IMR-90 (cell line): ENCODE data around the gene TTYH3. TPM values are rescaled to one million over a fixed set of nuclear protein-coding genes. Genes with fewer than 3 reads are reported as not detected.

Experiments
- ATAC-seq: fragments of 200-7000 bp; cut with Tn5 transposase; 2 replicates; pipeline ENCODE4 v1.9.1; 2020; ENCODE audit warnings: low read depth, mild to moderate bottlenecking, moderate library complexity
- BruUV-seq: library from RNA; stranded (reverse); fragments of 400-500 nt; replicated peaks from 2 replicates; lab custom pipeline; 2021; lab: Mats Ljungman, UMichigan
- CTCF ChIA-PET: fragments of 300-600 bp; formaldehyde crosslinking; extraction: SDS; loops from one replicate; lab custom pipeline; 2021; ENCODE audit warnings: antibody characterized with exemption; lab: Yijun Ruan, JAX
- POLR2A ChIA-PET: fragments of 300-600 bp; sonication (Branson Sonifier 250); formaldehyde crosslinking; loops from one replicate; lab custom pipeline; 2022; ENCODE audit warnings: antibody characterized with exemption; ENCODE audit not compliant: unreplicated experiment; lab: Charles Lee
- DNase-seq: peaks from one replicate; pipeline ENCODE4 v3.0.0; 2013
- H2AFZ ChIP-seq: replicated peaks from 2 replicates; pipeline ENCODE3; 2013; ENCODE audit warnings: low read length, mild to moderate bottlenecking; ENCODE audit not compliant: poor library complexity
- H2AK5ac ChIP-seq: 2 replicates; pipeline ENCODE4 v1.6.1; 2013; ENCODE audit warnings: low read depth, low read length, inconsistent platforms
- H2AK9ac ChIP-seq: replicated peaks from 2 replicates; pipeline ENCODE3; 2013; ENCODE audit warnings: mild to moderate bottlenecking, low read depth, low read length, moderate library complexity; ENCODE audit not compliant: poor library complexity
- H2BK120ac ChIP-seq: 2 replicates; pipeline ENCODE4 v1.6.1; 2013; ENCODE audit warnings: low read depth, low read length, inconsistent platforms
- H2BK15ac ChIP-seq: 3 replicates; pipeline ENCODE4 v1.6.1; 2013; ENCODE audit warnings: low read depth, low read length, inconsistent platforms
- H2BK20ac ChIP-seq: 2 replicates; pipeline ENCODE4 v1.6.1; 2013; ENCODE audit warnings: low read depth, mild to moderate bottlenecking, inconsistent platforms, low read length, moderate library complexity
- H2BK5ac ChIP-seq: 2 replicates; pipeline ENCODE4 v1.6.1; 2013; ENCODE audit warnings: mild to moderate bottlenecking, low read depth, low read length, inconsistent platforms; ENCODE audit not compliant: poor library complexity, severe bottlenecking
- H3K14ac ChIP-seq: replicated peaks from 2 replicates; pipeline ENCODE4 v1.6.1; 2013; ENCODE audit warnings: low read depth, low read length, inconsistent platforms
- H3K18ac ChIP-seq: 2 replicates; pipeline ENCODE4 v1.6.1; 2013; ENCODE audit warnings: low read depth, low read length, control low read depth
- H3K23ac ChIP-seq: 2 replicates; pipeline ENCODE4 v1.6.1; 2013; ENCODE audit warnings: low read depth, low read length, inconsistent platforms
- H3K27ac ChIP-seq: 2 replicates; pipeline ENCODE4 v1.5.1; 2013; ENCODE audit warnings: mild to moderate bottlenecking, control low read depth, low read length; ENCODE audit not compliant: insufficient read depth
- H3K27me3 ChIP-seq: 2 replicates; pipeline ENCODE4 v1.6.1; 2013; ENCODE audit warnings: low read length; ENCODE audit not compliant: control insufficient read depth, insufficient read depth
- H3K36me3 ChIP-seq: 2 replicates; pipeline ENCODE4 v1.6.1; 2013; ENCODE audit warnings: low read length, mixed read lengths; ENCODE audit not compliant: control insufficient read depth, insufficient read depth
- H3K4ac ChIP-seq: 2 replicates; pipeline ENCODE4 v1.6.1; 2013; ENCODE audit warnings: low read depth, low read length, inconsistent platforms
- H3K4me1 ChIP-seq: 2 replicates; pipeline ENCODE4 v1.6.1; 2013; ENCODE audit warnings: low read length, mixed read lengths; ENCODE audit not compliant: control insufficient read depth, insufficient read depth
- H3K4me2 ChIP-seq: 2 replicates; pipeline ENCODE4 v1.6.1; 2013; ENCODE audit warnings: low read depth, mild to moderate bottlenecking, control low read depth, low read length, moderate library complexity
- H3K4me3 ChIP-seq: 2 replicates; pipeline ENCODE4 v1.5.1; 2013; ENCODE audit warnings: low read depth, mild to moderate bottlenecking, control low read depth, low read length, moderate library complexity; ENCODE audit not compliant: insufficient read depth
- H3K56ac ChIP-seq: 2 replicates; pipeline ENCODE4 v1.6.1; 2013; ENCODE audit warnings: low read length, inconsistent platforms; ENCODE audit not compliant: insufficient read depth; ENCODE audit errors: extremely low read depth
- H3K79me1 ChIP-seq, 2 experiments: 2 replicates each; pipeline ENCODE4 v1.6.1; 2013; ENCODE audit warnings: low read length in 2 of 2, inconsistent platforms in 1 of 2, low read depth in 1 of 2
- H3K9ac ChIP-seq: 2 replicates; pipeline ENCODE4 v1.6.1; 2013; ENCODE audit warnings: low read depth, low read length, control low read depth
- H3K9me1 ChIP-seq: 2 replicates; pipeline ENCODE4 v1.6.1; 2013; ENCODE audit warnings: low read length, inconsistent platforms; ENCODE audit not compliant: insufficient read depth
- H3K9me3 ChIP-seq: 2 replicates; pipeline ENCODE4 v1.6.1; 2013; ENCODE audit warnings: low read length; ENCODE audit not compliant: control insufficient read depth, insufficient read depth
- H4K20me1 ChIP-seq: 2 replicates; pipeline ENCODE4 v1.6.1; 2013; ENCODE audit warnings: low read length, inconsistent platforms; ENCODE audit not compliant: insufficient read depth
- H4K5ac ChIP-seq: 2 replicates; pipeline ENCODE4 v1.6.1; 2013; ENCODE audit warnings: mild to moderate bottlenecking, low read depth, low read length, control low read depth
- H4K8ac ChIP-seq, 2 experiments: 2 replicates each; pipeline ENCODE4 v1.6.1; 2013; ENCODE audit warnings: low read depth in 2 of 2, low read length in 2 of 2, control low read depth in 1 of 2, inconsistent platforms in 1 of 2
- H4K91ac ChIP-seq: 2 replicates; pipeline ENCODE4 v1.6.1; 2013; ENCODE audit warnings: low read depth, low read length, inconsistent platforms; ENCODE audit not compliant: insufficient read depth
- BHLHE40 ChIP-seq: fragments of 150-350 bp; IDR thresholded peaks from 2 replicates; pipeline ENCODE4 v1.6.1; 2016; ENCODE audit warnings: mild to moderate bottlenecking, low read depth, low read length
- SMC3 ChIP-seq: fragments of 150-350 bp; IDR thresholded peaks from 2 replicates; pipeline ENCODE4 v1.6.1; 2016; ENCODE audit warnings: low read depth, mild to moderate bottlenecking, antibody characterized with exemption, low read length, moderate library complexity
- WGBS, 2 experiments: methylation state at CpG; one replicate each; pipeline versions ENCODE4 v1.1.5 to v1.1.7; 2013; ENCODE audit warnings: missing lambda C conversion rate in 2 of 2; ENCODE audit not compliant: insufficient read length in 1 of 2; ENCODE audit errors: extremely low coverage in 2 of 2; 5-methylcytosine and 5-hydroxymethylcytosine counted together
- dilution Hi-C: fragments of 300-500 bp; cut with HindIII; formaldehyde crosslinking; loops from one replicate; pipeline ENCODE4 v1.14.3; 2018; ENCODE audit warnings: low sequenced_read_pairs; ENCODE audit not compliant: unreplicated experiment
- in situ Hi-C: fragments of 300-500 bp; cut with MboI; formaldehyde crosslinking; loops from 3 replicates; pipeline ENCODE4 v1.14.3; 2019; ENCODE audit warnings: low sequenced_read_pairs, inconsistent platforms, mixed read lengths
- intact Hi-C: fragments of 100-400 bp; cut with micrococcal nuclease; formaldehyde crosslinking; loops from 2 replicates; pipeline ENCODE4 v1.10.0; 2022
- polyA plus RNA-seq, 3 experiments: library from polyadenylated mRNA; depleted of rRNA; stranded (reverse); fragments of >200 nt; gene quantifications; 2 replicates each; pipeline ENCODE4 v1.2.3, GENCODE V29; 2012; ENCODE audit warnings: low replicate concordance in 1 of 3
- total RNA-seq: library from RNA; depleted of rRNA; stranded (reverse); fragments of >200 nt; gene quantifications from 2 replicates; pipeline ENCODE4 v1.2.3, GENCODE V29; 2012
- TF ChIP-seq, protein P1 (sequence below): fragments of 150-350 bp; IDR thresholded peaks from 2 replicates; pipeline ENCODE4 v1.6.1; 2016; ENCODE audit warnings: low read depth, mild to moderate bottlenecking, low read length, moderate library complexity, borderline replicate concordance

Gene TTYH3
- total and polyA plus RNA-seq, 2 of the 4 experiments (the other 2 are of a cell fraction): 5.6 to 82.6 TPM

GRCh38 chr7:2688409-2689342 lies 56.9 kb downstream of the TTYH3 start (continued):
- TF ChIP-seq, protein P1, sequence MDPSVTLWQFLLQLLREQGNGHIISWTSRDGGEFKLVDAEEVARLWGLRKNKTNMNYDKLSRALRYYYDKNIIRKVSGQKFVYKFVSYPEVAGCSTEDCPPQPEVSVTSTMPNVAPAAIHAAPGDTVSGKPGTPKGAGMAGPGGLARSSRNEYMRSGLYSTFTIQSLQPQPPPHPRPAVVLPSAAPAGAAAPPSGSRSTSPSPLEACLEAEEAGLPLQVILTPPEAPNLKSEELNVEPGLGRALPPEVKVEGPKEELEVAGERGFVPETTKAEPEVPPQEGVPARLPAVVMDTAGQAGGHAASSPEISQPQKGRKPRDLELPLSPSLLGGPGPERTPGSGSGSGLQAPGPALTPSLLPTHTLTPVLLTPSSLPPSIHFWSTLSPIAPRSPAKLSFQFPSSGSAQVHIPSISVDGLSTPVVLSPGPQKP: no peak

DNA sequence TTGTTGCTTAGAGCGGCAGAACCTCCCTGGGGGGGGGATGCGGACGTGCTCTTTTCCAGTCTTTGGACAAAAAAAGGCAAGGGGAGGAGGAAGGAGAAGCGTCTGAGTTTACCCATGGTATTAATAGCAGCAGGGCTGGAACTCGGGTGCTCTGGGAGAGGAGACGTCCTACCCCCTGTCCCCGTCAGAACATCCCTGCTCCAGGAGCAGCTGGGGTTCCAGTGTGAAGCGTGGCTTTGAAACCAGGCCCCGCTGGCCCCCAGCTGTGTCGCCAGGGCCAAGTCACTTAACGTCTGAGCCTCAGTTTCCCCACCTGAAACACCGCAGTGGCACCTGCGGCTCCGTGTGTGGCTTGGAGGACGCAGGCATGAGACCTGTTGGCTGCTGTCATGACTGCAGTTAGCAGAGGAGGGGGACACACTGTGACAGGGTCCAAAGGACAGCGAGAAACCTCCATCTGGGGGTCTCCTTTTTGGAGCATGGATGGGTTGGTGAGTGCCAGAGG lies 57.6 kb downstream of the TTYH3 start:
- H3K18ac ChIP-seq: no peak overlapping the region
- no peak for TF ChIP-seq BHLHE40
- TF ChIP-seq SMC3: no peak
- peak overlapping the region; percentile 55 for H2AK9ac ChIP-seq
- no peak overlapping the region for H4K5ac ChIP-seq
- H3K23ac ChIP-seq: no peak overlapping the region
- no peaks in the 10 kb centered on the region for H3K36me3 ChIP-seq
- H2BK5ac ChIP-seq: no peak overlapping the region
- CTCF ChIA-PET: interaction anchor here (0.6 to 1.4 kb wide), 3 partner anchors 8 to 268 kb away, joined by 3 to 5 read pairs (median 4); no protein-coding TSS in a partner anchor
- DNase-seq: no peak
- 89% methylated on average over 4 of the region's 16 CpGs; no CpG with 5 or more reads in 1 of the 2 experiments for whole genome bisulfite sequencing, 2 experiments
- peaks cover 6% of the 10 kb centered on the region for H3K4me1 ChIP-seq
- no peak overlapping the region for H3K4me3 ChIP-seq
- BruUV-seq: no TSS peak
- no peak overlapping the region for H2BK120ac ChIP-seq
- intact Hi-C loops (no loop called here), in situ Hi-C loops (loop anchor here (25.0 kb wide), 1 partner anchor 473 kb away; no protein-coding TSS in a partner anchor), dilution Hi-C loops (no loop called here)
- no peak overlapping the region for H3K14ac ChIP-seq
- no peak overlapping the region for H4K91ac ChIP-seq
- no peak overlapping the region; the same call in 1 of the 2 replicates for H2AK5ac ChIP-seq
- no peaks in the 10 kb centered on the region for H3K9me3 ChIP-seq
- no peaks in the 10 kb centered on the region for H3K9me1 ChIP-seq
- H3K4me2 ChIP-seq: no peak overlapping the region
- H2AFZ ChIP-seq: peak overlapping the region; percentile 21
- H3K56ac ChIP-seq: no peak overlapping the region
- H4K8ac ChIP-seq: no peak overlapping the region
- H4K20me1 ChIP-seq: no peaks in the 10 kb centered on the region
- H3K4ac ChIP-seq: no peak overlapping the region
- peaks cover 9% of the 10 kb centered on the region; the same call in 1 of the 2 replicates for H3K27me3 ChIP-seq
- no peak for ATAC-seq
- H2BK20ac ChIP-seq: no peak overlapping the region
- H2BK15ac ChIP-seq: no peak overlapping the region
- POLR2A ChIA-PET: no interaction called here
- H3K27ac ChIP-seq: no peak overlapping the region
- no peak overlapping the region for H3K9ac ChIP-seq
- H3K79me1 ChIP-seq: no peaks in the 10 kb centered on the region
